CD1c-positive myeloid dendritic cell (primary cell): ENCODE results near the gene ITGB3.
A peak's percentile ranks its signal among the peaks of the same experiment; 100 is the strongest.
"Not testable (repeated sequence)": the region's sequence is repeated elsewhere in the genome, so short reads cannot be mapped to it uniquely, and the experiment has no call there.

Source experiments
- DNase-seq: peaks from one replicate; pipeline ENCODE4 v3.0.0-alpha.2; 2016; ENCODE audit errors: extremely low spot score

The ITGB3 gene

DNA sequence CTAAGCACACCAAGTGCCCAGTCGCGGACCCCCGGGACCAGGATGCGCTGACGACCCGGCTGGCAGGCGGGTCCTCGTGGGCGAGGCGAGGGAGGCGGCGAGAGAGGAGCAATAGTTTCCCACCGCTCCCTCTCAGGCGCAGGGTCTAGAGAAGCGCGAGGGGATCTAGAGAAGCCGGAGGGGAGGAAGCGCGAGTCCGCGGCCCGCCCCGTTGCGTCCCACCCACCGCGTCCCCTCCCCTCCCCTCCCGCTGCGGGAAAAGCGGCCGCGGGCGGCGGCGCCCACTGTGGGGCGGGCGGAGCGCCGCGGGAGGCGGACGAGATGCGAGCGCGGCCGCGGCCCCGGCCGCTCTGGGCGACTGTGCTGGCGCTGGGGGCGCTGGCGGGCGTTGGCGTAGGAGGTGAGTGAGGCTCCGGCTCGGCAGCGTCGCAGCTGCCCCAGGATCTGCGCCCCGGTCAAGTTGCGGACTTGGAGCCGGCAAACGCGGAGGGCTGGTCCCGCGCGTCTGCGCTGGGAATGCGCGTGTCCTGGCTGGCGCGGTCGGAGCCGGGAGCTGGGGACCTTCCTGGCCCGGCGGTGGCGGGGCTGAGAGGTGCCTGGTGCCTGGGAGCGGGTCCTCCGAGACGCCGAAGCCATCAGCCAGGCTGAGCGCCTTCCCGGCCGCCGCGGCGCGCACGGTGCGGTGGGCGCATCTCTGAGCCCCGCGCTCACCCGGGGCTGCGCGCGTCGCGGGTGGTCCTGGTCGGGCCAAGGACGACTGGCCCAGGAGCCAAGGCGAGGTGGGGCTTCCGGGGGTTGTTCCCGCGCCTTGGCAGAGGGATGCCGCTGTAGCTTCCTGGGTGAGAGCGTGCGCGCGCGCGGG lies at the start of gene ITGB3:
Gene ITGB3 (plus strand): TSS at position 287 of the 862 bp plus-strand sequence. CDS start 35 bp downstream, at position 322.
- peak; percentile 64 for DNase-seq

DNA sequence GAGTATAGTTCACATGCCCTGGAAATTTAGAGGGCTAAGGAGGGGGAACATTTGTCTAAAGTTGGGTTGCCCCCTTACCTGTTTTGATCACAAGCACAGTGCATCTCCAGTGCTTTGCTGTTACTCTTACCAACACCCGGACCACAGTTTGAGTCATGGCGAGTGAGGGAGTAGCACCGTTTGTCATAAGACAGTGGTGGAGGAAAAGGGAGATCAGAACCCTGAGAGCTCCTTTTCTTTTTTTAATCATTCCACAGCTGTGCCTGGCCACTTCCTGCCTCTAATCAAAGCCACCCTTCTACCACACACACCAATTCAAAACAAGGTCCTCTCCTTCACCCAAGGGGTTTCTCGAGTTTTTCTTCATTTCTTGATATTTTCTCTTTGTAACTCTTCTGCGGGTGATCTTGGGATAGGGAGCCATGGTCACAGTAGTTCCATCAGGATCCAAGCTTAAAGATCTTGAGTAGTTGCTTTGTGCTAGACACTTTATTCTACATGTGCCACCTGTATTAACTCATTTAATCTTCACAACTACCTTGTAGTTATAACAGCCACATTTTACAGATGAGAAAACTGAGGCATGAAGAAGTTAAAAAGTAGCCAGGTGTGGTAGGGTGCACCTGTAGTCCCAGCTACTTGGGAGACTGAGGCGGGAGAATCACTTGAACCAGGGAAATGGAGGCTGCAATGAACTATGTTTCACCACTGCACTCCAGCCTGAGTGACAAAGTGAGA lies 49.5 kb upstream of the ITGB3 start:
- no peak for DNase-seq

DNA sequence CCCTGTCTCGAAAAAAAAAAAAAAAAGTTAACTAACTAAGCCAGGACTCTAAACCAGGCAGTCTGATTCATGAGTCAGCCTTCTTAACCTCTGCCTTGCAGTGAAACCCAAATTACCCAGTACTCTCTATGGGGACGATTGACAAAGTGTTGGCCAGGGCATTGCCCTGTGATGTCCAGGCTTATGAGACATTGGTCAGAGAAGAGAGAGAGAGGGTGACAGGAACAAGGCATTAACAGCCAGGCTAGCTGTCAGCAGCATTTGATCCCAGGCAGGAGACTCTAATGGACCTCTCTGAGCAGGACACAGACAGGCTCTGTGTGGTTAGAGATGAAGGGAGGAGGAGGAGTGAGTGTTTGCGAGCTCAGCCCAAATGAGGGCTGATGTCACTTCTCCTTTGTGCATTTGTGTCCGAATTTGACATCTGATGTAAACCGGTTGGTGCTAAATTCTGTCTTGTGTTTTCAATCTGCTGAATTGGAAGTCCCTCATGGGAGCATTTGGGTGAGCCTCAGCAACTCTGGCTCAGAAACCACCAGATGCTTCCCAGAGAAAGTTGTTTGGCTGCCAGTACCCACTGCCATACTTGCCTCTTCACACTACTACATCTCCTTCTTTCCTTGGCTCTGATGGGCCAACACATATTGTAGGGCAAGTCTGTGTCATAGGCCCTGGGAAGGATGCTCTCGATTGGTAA lies 48.8 kb upstream of the ITGB3 start:
- peak; percentile 63 for DNase-seq

DNA sequence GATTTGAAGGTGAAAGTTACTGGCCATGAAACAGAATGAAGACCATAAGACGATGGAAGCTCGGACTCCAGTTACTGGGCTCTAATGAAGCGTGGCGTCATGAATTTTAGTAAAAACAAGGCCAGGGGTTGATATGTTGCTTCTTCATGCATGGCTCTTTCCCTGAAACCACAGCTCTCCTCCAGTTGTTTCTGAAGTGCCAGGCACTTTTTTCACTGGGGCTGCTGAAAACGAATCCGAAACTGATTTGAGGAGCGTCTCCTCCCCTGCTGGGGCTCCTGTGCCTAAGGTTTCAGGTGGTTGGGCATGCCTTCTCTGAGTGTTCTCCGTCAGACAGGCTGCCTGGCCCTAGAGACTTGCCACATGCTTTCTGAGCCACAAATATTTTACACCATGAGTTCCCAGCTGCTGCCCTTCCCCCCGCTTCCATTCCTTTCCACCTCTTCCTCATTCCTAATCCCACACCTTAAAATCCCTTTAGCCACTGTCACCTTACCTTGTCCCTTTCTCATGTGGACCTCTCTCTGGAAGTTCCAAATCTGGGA lies 48.1 kb upstream of the ITGB3 start:
- peak; percentile 34 for DNase-seq

DNA sequence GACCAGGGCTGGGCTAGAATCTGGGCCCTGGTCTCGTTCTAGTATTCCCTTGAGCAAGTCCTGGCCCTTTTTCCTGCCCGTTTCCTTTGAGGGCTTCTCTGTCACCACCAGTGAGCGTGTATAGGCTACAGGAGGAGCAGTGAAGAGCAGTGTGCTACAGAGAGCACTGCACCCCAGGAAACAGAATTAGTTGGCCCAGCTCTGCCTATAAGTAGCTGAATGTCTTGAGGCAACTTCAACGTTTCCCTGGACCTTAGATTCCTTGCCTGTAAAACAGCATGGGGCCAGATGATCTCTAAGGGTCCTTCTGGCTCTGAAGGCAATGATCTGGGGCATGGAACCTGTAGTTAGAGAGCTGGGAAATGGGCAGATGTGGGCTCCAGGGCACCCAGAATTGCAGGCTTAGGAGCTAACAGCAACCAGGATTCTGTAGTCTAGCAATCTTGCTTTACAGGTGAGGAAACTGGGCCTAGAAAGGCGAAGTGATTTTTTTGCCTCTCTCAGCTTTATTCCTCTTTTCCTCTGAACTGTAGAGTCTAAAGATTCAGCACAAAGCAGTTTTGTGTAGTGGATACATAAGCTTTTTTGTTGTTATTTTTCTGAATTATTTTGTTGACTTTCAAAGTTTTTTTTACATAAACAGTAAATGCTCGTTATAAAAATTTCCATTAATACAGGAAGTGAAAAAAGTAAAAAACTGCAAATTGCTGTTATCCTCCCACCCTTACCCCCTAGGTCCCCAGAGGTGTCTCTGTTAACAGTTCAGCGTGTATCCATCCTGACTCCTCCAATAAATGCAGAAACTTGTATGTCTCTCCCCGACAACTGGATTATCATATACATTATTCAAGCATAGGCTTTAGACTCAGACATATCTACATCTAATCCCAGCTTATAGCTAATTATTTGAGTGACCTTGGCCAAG lies 46.2 kb upstream of the ITGB3 start:
- no peak for DNase-seq

- DNase-seq, result no peak
These were observed 44.7 kb upstream of the ITGB3 start, which contains the start of gene MYL4 for GRCh38 chr17:47208744-47209488. Gene MYL4, plus strand, starts transcription at chr17:47209348. Its CDS starts 75 bp downstream, at chr17:47209423.

GRCh38 chr17:47209499-47209898 lies 44.1 kb upstream of the ITGB3 start:
- no peak for DNase-seq

DNA sequence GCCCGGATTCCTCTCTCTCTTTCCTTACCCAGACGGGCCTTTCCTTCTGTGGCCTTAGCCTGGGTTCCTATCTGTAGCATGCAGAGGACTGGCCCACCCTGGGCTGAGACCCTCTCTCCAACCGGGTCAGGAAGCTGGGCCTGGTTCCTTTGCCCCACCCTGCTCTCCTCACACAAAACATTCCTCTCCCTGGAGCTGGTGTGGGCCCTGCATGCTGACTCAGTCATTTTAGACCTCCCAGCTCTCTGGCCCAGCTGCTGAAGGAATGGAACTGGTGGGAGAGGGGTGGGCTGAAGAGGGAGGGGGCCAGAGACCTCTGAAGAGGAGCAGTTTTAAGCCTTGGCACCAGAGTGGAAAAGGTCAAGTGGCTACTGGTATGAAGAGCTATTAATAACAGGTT lies 43.5 kb upstream of the ITGB3 start:
- no peak for DNase-seq

DNA sequence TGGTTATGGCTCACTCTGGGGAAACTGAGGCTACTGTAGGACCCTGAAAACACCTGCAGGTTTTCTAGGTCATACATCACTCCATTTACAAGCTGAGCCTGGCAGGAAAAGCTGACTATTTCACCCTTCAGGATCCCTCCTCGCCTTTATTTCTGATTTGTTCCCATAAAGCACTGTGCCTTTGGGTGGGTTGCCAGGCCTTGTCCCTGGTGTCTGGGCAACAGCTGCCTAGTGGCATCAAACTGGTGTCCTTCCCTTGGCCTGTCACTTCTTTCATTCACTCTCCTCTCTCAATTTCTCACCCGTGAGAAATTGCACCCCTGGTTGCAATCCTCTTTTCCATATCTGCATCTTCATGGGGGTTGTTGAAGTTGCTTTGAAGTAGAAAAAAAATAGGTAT lies 42.8 kb upstream of the ITGB3 start:
- DNase-seq, result no peak

- DNase-seq, result no peak
These were observed 41.2 kb upstream of the ITGB3 start for GRCh38 chr17:47212458-47212857.

DNA sequence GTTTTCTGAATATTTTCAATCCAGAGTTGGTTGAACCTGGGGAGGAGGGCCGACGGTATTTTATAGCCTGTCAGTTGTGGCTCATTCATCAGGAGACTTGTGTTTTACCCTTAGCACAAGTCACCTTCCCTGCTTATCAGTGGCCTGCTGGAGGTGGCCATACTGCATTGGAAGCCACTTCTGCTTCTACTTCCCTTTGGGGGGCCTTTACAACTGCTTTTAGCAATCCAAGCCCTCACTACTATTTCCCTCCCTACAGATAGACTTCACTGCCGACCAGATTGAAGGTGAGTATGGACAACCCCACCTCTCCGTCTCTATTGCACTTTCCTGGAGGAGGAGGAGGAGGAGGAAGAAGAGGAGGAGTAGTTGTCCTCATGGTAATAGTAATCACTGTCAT lies 40.1 kb upstream of the ITGB3 start:
- DNase-seq, result no peak

DNA sequence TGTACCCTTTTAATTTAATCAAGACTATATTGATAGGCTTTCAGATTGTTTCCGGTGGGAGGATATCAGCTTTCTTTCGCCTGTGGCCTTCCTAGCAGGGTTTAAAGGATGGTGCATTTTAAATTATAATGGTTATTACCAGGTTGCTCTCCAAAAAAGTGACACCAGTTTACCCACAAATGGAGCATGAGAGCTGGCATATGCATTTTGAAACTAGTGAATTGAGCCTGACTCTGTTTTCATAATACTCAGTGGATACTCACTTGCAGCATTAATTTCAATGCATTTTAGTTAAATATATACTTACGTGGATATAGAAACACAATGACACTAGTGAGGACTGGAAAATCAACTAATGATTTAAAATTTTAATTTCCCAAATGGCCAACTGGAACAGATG lies 38.7 kb upstream of the ITGB3 start:
- no peak for DNase-seq

GRCh38 chr17:47216821-47217220 lies 36.8 kb upstream of the ITGB3 start:
- not testable (repeated sequence) for DNase-seq

- not testable (repeated sequence) for DNase-seq
These were observed 36.3 kb upstream of the ITGB3 start for GRCh38 chr17:47217279-47217678.

DNA sequence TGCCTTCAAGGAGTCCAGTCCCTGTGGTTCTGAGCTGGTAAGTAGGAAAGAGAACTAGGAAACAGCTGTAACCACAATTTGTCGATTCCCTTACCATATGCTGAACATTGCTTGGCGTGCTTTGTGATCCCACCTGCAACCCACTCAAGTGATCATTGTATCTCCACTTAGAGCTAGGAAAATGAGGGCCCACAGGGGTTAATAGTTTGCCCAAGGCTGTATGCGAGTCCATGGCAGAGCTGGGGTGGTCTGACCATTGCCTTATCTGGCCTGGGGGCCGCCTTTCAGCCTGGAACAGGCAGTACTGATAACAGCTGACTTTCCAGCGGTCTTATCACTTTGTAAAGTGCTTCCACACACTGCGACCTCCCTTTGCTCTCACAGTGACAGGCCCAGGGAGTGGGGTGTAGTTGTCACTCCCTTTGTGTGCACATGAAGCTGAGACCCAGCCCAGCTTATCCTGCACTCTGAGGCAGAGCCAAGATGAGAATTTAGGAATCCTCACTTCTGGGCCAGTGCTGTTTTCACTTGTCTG lies 34.7 kb upstream of the ITGB3 start:
- DNase-seq, result no peak

DNA sequence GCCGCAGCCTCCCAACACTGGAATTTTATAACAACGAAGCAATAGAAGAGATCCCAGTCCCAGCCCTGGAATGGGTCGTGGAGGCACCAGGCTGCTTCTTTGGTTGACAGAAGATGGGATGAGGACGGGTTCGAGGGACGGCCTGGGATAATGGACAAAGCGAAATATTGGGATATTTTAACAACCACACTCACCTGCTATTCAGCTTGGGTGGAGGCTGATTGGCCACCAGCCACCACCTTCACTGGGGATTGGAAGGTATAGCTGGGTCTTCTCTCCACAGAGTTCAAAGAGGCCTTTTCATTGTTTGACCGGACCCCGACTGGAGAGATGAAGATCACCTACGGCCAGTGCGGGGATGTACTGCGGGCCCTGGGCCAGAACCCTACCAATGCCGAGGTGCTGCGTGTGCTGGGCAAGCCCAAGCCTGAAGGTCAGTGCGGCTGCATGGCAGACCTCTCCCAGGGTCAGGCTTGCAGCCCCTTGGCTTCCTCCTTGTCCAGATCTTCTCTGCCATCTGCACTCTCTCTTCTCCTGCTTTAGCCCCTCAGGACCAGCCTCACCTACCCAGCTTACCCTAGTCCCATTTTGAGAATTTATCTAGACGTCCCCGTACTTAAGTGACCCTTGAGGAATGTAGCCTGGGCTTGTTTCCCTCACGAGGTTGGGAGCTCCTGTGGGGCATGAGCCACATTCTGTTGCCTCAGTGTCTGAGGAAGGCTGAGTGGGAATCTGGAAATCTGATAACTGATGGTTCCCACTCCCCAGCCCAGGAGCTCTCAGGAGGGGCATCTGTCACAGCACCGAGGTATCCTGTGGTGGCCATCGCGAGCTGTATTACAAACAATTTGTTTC lies 33.8 kb upstream of the ITGB3 start:
- no peak for DNase-seq

DNA sequence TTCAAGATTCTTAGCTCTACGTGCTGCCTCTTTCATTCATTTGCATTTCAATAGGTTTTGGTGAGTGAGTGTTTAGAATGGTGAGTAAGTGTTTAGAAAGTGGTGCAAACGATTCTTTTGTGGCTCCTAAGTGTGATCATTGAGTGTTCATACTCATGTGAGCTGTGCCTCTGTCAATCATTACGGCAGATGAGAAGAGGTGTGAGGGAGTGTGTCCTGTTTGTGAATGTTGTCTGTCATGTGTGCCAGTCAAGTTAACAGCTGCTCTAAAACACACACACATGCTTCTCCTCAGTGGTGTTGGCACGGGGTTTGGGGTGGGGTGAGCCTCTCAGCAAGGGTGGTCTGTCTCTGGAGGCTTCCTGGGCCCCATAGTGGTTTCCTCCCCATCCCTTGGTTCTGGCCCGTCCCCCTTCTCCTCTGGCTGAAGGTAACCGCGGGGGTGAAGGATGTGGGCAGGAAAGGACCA lies 33.1 kb upstream of the ITGB3 start:
- DNase-seq, result no peak

DNA sequence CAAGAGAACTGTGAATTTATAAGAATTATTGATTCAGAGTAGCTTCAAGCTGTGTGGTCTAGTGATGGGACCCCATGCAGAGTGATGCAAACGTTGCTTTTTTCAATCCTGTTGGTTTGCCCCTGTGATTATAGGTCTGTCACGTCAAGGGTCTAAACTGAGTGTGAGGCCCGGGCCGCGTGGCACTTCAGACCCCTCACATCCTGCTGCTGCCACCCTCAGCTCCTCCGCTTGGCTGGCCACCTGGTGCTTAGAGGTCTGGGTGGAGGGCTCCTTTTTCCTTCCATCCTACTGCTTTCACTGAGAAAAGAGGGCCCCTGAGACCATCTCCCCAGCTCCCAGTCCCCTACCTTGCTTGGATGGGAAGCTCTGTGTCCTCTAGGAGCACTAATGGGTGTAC lies 32.5 kb upstream of the ITGB3 start:
- DNase-seq, result no peak

DNA sequence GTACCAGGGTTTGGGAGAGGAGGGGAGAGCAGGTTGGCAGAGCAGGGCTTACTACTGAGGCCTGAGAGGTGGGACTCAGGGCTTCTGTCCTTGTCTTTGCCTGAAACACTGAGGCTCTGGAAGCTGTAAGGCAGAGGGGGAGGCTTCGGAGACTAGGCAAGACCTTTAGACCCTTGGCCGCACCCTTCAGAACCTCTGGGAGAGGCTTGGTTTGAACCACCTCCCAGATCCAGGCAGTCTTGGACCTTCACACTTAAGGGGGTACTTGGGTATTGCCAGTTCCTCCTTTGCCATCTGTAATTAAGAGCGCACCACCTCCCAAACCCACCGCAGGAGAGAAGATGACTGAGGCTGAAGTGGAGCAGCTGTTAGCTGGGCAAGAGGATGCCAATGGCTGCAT lies 31.6 kb upstream of the ITGB3 start:
- DNase-seq, result no peak
